Trophoblast cell (in vitro differentiated cells and primary cell): ENCODE measurements around the gene SP6.
A peak's percentile ranks its signal among the peaks of the same experiment; 100 is the strongest.

Source experiments
- DNase-seq, 2 donors: peaks; one replicate each; pipeline ENCODE4 v3.0.0-alpha.2; 2016
- H2AFZ ChIP-seq: 2 replicates; pipeline ENCODE4 v1.6.1; 2013; ENCODE audit warnings: low read length, moderate library complexity, mild to moderate bottlenecking; ENCODE audit not compliant: insufficient read depth, poor library complexity
- H2AK5ac ChIP-seq: 2 replicates; pipeline ENCODE4 v1.6.1; 2013; ENCODE audit warnings: mild to moderate bottlenecking, low read length
- H2BK120ac ChIP-seq: 2 replicates; pipeline ENCODE4 v1.6.1; 2013; ENCODE audit warnings: low read length, mild to moderate bottlenecking, moderate library complexity; ENCODE audit not compliant: insufficient read depth, poor library complexity
- H2BK12ac ChIP-seq: 2 replicates; pipeline ENCODE4 v1.6.1; 2013; ENCODE audit warnings: mild to moderate bottlenecking, low read length, moderate library complexity
- H2BK5ac ChIP-seq: 2 replicates; pipeline ENCODE4 v1.6.1; 2013; ENCODE audit warnings: low read length, low read depth, moderate library complexity, mild to moderate bottlenecking; ENCODE audit not compliant: poor library complexity
- H3K14ac ChIP-seq: 2 replicates; pipeline ENCODE4 v1.6.1; 2013; ENCODE audit warnings: mild to moderate bottlenecking, low read length
- H3K18ac ChIP-seq: 2 replicates; pipeline ENCODE4 v1.6.1; 2013; ENCODE audit warnings: mild to moderate bottlenecking, low read length
- H3K23ac ChIP-seq: 2 replicates; pipeline ENCODE4 v1.6.1; 2013; ENCODE audit warnings: low read length
- H3K27ac ChIP-seq: 2 replicates; pipeline ENCODE4 v1.5.1; 2013; ENCODE audit warnings: low read depth, mild to moderate bottlenecking, inconsistent platforms, low read length, moderate library complexity
- H3K27me3 ChIP-seq: 2 replicates; pipeline ENCODE4 v1.6.1; 2013; ENCODE audit warnings: inconsistent platforms, mild to moderate bottlenecking, low read length, moderate library complexity; ENCODE audit not compliant: insufficient read depth
- H3K36me3 ChIP-seq, 2 experiments: 1 replicate in 1 of 2; 2 replicates in 1 of 2; pipeline ENCODE4 v1.6.1; 2013; ENCODE audit warnings: low read length in 2 of 2, mild to moderate bottlenecking in 2 of 2, moderate library complexity in 1 of 2; ENCODE audit not compliant: insufficient read depth in 2 of 2, control insufficient read depth in 1 of 2
- H3K4ac ChIP-seq: 2 replicates; pipeline ENCODE4 v1.6.1; 2013; ENCODE audit warnings: low read depth, mild to moderate bottlenecking, low read length, moderate library complexity
- H3K4me1 ChIP-seq, 2 experiments: 1 replicate in 1 of 2; 2 replicates in 1 of 2; pipeline ENCODE4 v1.6.1; 2013; ENCODE audit warnings: low read length in 2 of 2, mild to moderate bottlenecking in 2 of 2, moderate library complexity in 1 of 2; ENCODE audit not compliant: insufficient read depth in 2 of 2, control insufficient read depth in 1 of 2
- H3K4me2 ChIP-seq: 2 replicates; pipeline ENCODE4 v1.6.1; 2013; ENCODE audit warnings: inconsistent platforms, mild to moderate bottlenecking, low read length, moderate library complexity
- H3K4me3 ChIP-seq: 2 replicates; pipeline ENCODE4 v1.5.1; 2013; ENCODE audit warnings: mild to moderate bottlenecking, low read depth, low read length, inconsistent platforms
- H3K79me1 ChIP-seq: one replicate; pipeline ENCODE4 v1.6.1; 2013; ENCODE audit warnings: low read length
- H3K79me2 ChIP-seq: 2 replicates; pipeline ENCODE4 v1.6.1; 2013; ENCODE audit warnings: low read length, mild to moderate bottlenecking; ENCODE audit not compliant: control insufficient read depth, insufficient read depth, poor library complexity
- H3K9ac ChIP-seq: 2 replicates; pipeline ENCODE4 v1.6.1; 2013; ENCODE audit warnings: mild to moderate bottlenecking, low read length
- H3K9me3 ChIP-seq: 2 replicates; pipeline ENCODE4 v1.6.1; 2013; ENCODE audit warnings: low read depth, mild to moderate bottlenecking, control low read depth, inconsistent platforms, low read length; ENCODE audit not compliant: insufficient read depth
- H4K12ac ChIP-seq: 2 replicates; pipeline ENCODE4 v1.6.1; 2013; ENCODE audit warnings: low read depth, mild to moderate bottlenecking, low read length, moderate library complexity
- H4K8ac ChIP-seq: 2 replicates; pipeline ENCODE4 v1.6.1; 2013; ENCODE audit warnings: low read depth, mild to moderate bottlenecking, low read length, moderate library complexity
- H4K91ac ChIP-seq: one replicate; pipeline ENCODE4 v1.6.1; 2013; ENCODE audit warnings: low read depth, mild to moderate bottlenecking, low read length, moderate library complexity
- WGBS: extraction: QIAGEN DNeasy Blood & Tissue Kit; methylation state at CpG from one replicate; pipeline ENCODE4 v1.1.7; 2013; ENCODE audit warnings: missing lambda C conversion rate; ENCODE audit not compliant: insufficient read length, insufficient coverage; ENCODE audit errors: extremely low coverage; 5-methylcytosine and 5-hydroxymethylcytosine counted together

The SP6 gene

DNA sequence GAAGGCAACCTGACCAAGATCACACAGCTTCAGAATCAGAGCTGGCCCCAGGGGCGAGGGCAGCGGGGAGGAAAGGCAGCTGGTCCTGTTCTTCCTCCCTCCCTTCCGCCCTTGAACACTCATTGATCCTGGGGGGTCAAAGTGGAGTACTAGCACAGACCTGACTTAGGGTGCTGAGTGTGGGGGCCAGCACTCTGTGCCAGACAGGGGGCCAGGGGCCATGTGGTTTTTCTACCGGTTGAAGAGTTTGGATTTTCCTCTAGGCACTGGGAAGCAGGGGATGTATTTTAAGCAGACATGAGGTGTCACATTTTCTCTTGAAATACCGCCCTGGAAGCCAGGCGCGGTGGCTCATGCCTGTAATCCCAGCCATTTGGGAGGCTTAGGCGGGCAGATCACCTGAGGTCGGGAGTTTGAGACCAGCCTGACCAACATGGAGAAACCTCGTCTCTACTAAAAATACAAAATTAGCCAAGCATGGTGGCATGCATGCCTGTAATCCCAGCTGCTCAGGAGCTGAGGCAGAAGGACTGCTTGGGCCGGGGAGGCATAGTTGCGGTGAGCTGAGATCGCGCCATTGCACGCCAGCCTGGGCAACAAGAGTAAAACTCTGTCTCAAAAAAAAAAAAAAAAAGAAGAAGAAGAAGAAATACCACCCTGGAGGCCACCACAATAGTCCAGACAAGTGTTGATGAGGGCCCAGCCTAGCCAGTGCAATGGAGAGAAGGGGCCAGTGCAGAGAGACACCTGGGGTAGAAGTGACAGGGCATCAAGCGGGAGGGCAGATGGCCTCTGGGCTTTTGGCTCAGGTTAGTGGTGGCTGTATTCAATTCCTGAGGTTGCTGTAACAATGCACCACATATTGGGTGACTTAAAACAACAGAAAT is 44.7 kb downstream of the SP6 start:
- Histone ChIP-seq H2BK5ac (no peak overlapping the region), H4K91ac (no peak overlapping the region), H2BK120ac (no peak overlapping the region), H3K4ac (no peak overlapping the region), H3K23ac (no peak overlapping the region), H3K27me3 (no peaks in the 10 kb centered on the region), H2AFZ (no peak overlapping the region), H3K4me2 (no peak overlapping the region), H3K9ac (no peak overlapping the region), H2BK12ac (no peak overlapping the region), H3K79me2 (no peaks in the 10 kb centered on the region), H3K36me3 (peaks cover 22 to 26% of the 10 kb centered on the region in 2 experiments), H3K79me1 (peaks cover 4% of the 10 kb centered on the region), H3K14ac (no peak overlapping the region), H3K27ac (no peak overlapping the region), H3K18ac (no peak overlapping the region), H3K9me3 (no peaks in the 10 kb centered on the region), H3K4me3 (no peak overlapping the region), H4K8ac (no peak overlapping the region), H2AK5ac (no peak overlapping the region), H4K12ac (no peak overlapping the region), H3K4me1 (peaks cover 13 to 19% of the 10 kb centered on the region in 2 experiments)
- no CpG with 5 or more reads among the region's 16 CpGs for WGBS
- DNase-seq = peak in 1 of 2 donors; percentile 34

DNA sequence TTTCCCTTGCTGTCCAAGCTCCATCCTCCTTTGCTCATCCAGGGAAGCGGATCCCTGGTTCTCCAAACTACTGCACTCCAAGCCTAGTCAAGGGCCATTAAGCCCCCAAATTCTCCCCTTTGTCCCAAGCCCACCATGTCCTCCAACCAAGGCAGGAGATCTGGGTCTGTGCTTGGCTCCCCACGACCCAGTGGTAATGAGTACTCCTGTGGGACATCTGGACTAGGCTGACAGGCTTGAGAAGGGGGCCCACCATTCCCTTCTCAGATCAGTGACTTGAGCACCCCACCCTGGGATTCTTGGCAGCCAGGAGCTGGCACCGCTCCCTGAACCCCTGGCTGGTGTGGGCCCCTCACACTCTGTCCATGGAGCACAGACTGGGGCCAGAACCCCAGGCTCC is 46.5 kb downstream of the SP6 start:
- Histone ChIP-seq H2BK5ac (no peak overlapping the region), H3K79me1 (no peaks in the 10 kb centered on the region), H3K79me2 (no peaks in the 10 kb centered on the region), H3K4me3 (no peak overlapping the region), H3K4me2 (no peak overlapping the region), H4K12ac (no peak overlapping the region), H4K91ac (no peak overlapping the region), H3K4ac (no peak overlapping the region), H2BK120ac (no peak overlapping the region), H3K4me1 (peaks cover 4 to 6% of the 10 kb centered on the region in 2 experiments), H2AK5ac (no peak overlapping the region), H3K9me3 (no peaks in the 10 kb centered on the region), H3K23ac (no peak overlapping the region), H4K8ac (no peak overlapping the region), H3K27ac (no peak overlapping the region), H2AFZ (no peak overlapping the region), H3K9ac (no peak overlapping the region), H3K27me3 (no peaks in the 10 kb centered on the region), H3K18ac (no peak overlapping the region), H3K14ac (no peak overlapping the region), H2BK12ac (no peak overlapping the region), H3K36me3 (peaks cover 22 to 26% of the 10 kb centered on the region in 2 experiments)
- DNase-seq = no peak
- WGBS = no CpG with 5 or more reads among the region's 3 CpGs

DNA sequence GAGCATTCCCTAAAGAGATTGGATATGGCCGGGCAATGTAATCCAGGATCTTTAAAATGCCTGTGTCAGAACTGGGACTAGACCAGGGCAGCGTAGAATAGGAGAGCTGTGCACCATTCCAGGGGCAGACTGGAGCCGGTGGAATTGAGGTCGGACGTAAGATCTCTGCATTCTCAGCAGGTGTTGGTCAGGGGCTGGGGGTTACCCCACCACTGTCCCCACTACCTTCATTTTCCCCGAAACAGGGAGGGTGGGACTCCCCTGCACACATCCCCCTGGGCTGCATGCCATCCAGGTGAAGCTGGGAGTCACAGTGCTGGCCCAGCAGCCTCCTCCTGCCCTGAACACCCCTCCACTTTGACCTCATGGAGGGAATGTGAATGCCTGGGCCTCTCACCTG is 47.2 kb downstream of the SP6 start:
- H3K4me1 ChIP-seq = no peaks in the 10 kb centered on the region

DNA sequence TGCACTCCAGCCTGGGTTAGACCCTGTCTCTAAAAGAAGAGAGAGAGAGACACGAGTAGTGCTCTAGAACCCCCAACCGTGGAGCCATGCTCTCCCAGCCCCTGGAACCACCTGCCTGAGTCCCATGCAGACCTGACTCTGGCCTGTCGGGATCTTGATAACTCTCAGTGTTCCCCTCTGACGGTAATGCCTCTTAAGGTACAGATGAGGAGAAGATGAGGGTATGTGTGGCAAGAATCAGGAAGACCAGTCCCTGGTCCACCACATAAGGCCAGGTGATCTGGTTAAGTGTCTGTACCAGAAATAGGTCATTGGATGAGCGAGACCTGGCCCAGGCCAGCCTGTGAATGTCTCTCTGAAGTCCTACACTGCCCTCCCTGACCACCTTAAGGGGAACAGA is 47.8 kb downstream of the SP6 start:
- no peaks in the 10 kb centered on the region for H3K79me1 ChIP-seq
- H3K9ac ChIP-seq = no peak overlapping the region
- peaks cover 10 to 14% of the 10 kb centered on the region in 2 experiments for H3K36me3 ChIP-seq
- no peak overlapping the region for H3K18ac ChIP-seq
- H3K4ac ChIP-seq = no peak overlapping the region
- H2BK12ac ChIP-seq = no peak overlapping the region
- no peak overlapping the region for H3K14ac ChIP-seq
- no peak overlapping the region for H2BK120ac ChIP-seq
- H3K79me2 ChIP-seq = no peaks in the 10 kb centered on the region
- no peaks in the 10 kb centered on the region for H3K9me3 ChIP-seq
- DNase-seq = no peak
- H3K4me1 ChIP-seq = no peaks in the 10 kb centered on the region
- H2BK5ac ChIP-seq = no peak overlapping the region
- no peak overlapping the region for H4K8ac ChIP-seq
- no peak overlapping the region for H4K12ac ChIP-seq
- H3K27ac ChIP-seq = no peak overlapping the region
- no peaks in the 10 kb centered on the region for H3K27me3 ChIP-seq
- H4K91ac ChIP-seq = no peak overlapping the region
- H2AFZ ChIP-seq = no peak overlapping the region
- H3K23ac ChIP-seq = no peak overlapping the region
- H3K4me3 ChIP-seq = no peak overlapping the region
- WGBS = no CpG with 5 or more reads among the region's 5 CpGs
- H3K4me2 ChIP-seq = no peak overlapping the region
- H2AK5ac ChIP-seq = no peak overlapping the region

More for the DNA sequence above, 47.2 kb downstream of the SP6 start:
- H3K79me1 ChIP-seq = no peaks in the 10 kb centered on the region
- H3K27me3 ChIP-seq = no peaks in the 10 kb centered on the region
- no peak overlapping the region for H2BK120ac ChIP-seq
- H4K8ac ChIP-seq = no peak overlapping the region
- no peak overlapping the region for H3K23ac ChIP-seq
- H3K9me3 ChIP-seq = no peaks in the 10 kb centered on the region
- no peak overlapping the region for H3K18ac ChIP-seq
- H3K79me2 ChIP-seq = no peaks in the 10 kb centered on the region
- no peak overlapping the region for H2AFZ ChIP-seq
- H2AK5ac ChIP-seq = no peak overlapping the region
- H3K9ac ChIP-seq = no peak overlapping the region
- WGBS = no CpG with 5 or more reads among the region's 6 CpGs
- no peak overlapping the region for H4K91ac ChIP-seq
- H3K27ac ChIP-seq = no peak overlapping the region
- H4K12ac ChIP-seq = no peak overlapping the region
- H3K4me3 ChIP-seq = no peak overlapping the region
- no peak overlapping the region for H3K4me2 ChIP-seq
- H3K36me3 ChIP-seq = peaks cover 16 to 19% of the 10 kb centered on the region in 2 experiments
- no peak overlapping the region for H2BK12ac ChIP-seq
- no peak overlapping the region for H3K14ac ChIP-seq
- DNase-seq = no peak
- no peak overlapping the region for H3K4ac ChIP-seq
- no peak overlapping the region for H2BK5ac ChIP-seq
